Heart left ventricle (tissue), 13 donors: ENCODE data around the gene LAMC1.

Experiments used
- POLR2A ChIP-seq, 2 donors: fragments of 450-650 bp; IDR thresholded peaks; one replicate each; pipeline ENCODE4 v1.6.1; 2017; ENCODE audit warnings: antibody characterized with exemption in 2 of 2, mild to moderate bottlenecking in 2 of 2, moderate library complexity in 2 of 2
- TF ChIP-seq, protein P1 (sequence below), 12 donors: fragments of 200-600 bp; sonication (generic) in 4 of 12; IDR thresholded peaks; one replicate each; pipeline versions ENCODE4 v1.5.0 to v1.8.0; 2018 to 2022; ENCODE audit warnings: antibody characterized with exemption in 12 of 12, mild to moderate bottlenecking in 5 of 12
- donor health status: ischemic (EF 13 %, LVEDD 7.1; RV severe dilation, severe dysfunction).
- donor health status: DM: no; HTN: yes; CAD: no.
- donor health status: DM: no; HTN: no; CAD: no.
- donor health status: ischemic (EF 25% LVEDD 6.9; RV normal size, moderate dysfunction).
- donor health status: ischemic (EF 25% LVEDD 5.7; RV mildly dilated, moderate dysfunction).
- donor health status: ischemic (EF 35%, LVEDD 5.7; RV mildly dilated, moderate dysfunction).
- donor health status: nonischemic (EF 11% LVEDD 7.7; RV severe dilation, severe dysfunction).
- donor health status: DM: yes; HTN: yes; CAD: no.
- donor health status: PGD.
- donor health status: ischemic (EF 29% LVEDD 5.4; RV normal size, mild dysfunction).
- donor health status: nonischemic (EF 23%, LVEDD 6.1; RV moderate dilation, normal function).

GRCh38 chr1:183002797-183003196 lies 20.4 kb upstream of the LAMC1 start:
- no peak for TF ChIP-seq POLR2A (IDR thresholded peaks at IDR 0.05)
- TF ChIP-seq, protein P1, sequence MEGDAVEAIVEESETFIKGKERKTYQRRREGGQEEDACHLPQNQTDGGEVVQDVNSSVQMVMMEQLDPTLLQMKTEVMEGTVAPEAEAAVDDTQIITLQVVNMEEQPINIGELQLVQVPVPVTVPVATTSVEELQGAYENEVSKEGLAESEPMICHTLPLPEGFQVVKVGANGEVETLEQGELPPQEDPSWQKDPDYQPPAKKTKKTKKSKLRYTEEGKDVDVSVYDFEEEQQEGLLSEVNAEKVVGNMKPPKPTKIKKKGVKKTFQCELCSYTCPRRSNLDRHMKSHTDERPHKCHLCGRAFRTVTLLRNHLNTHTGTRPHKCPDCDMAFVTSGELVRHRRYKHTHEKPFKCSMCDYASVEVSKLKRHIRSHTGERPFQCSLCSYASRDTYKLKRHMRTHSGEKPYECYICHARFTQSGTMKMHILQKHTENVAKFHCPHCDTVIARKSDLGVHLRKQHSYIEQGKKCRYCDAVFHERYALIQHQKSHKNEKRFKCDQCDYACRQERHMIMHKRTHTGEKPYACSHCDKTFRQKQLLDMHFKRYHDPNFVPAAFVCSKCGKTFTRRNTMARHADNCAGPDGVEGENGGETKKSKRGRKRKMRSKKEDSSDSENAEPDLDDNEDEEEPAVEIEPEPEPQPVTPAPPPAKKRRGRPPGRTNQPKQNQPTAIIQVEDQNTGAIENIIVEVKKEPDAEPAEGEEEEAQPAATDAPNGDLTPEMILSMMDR (IDR thresholded peaks at IDR 0.05) = no peak
